ENCODE results near the gene SLC24A3. TPM values are rescaled to one million over a fixed set of nuclear protein-coding genes. Genes with fewer than 3 reads are reported as not detected.

SLC24A3 gene
- total RNA-seq, 1 donor from 2014 or later, result 17.8 TPM

- DNase-seq, result no peak
Measured at GRCh38 chr20:19552221-19553180, 340.1 kb downstream of the SLC24A3 start.

GRCh38 chr20:19554666-19555065, 342.2 kb downstream of the SLC24A3 start:
- DNase-seq, result no peak

- DNase-seq, result no peak
Measured at GRCh38 chr20:19555726-19556125, 343.3 kb downstream of the SLC24A3 start.

GRCh38 chr20:19557291-19557690, 344.8 kb downstream of the SLC24A3 start:
- no peak for DNase-seq

GRCh38 chr20:19560881-19561480, 348.5 kb downstream of the SLC24A3 start:
- no peak for DNase-seq

- no peak for DNase-seq
Measured at GRCh38 chr20:19562426-19562825, 350.0 kb downstream of the SLC24A3 start.

GRCh38 chr20:19564261-19564660, 351.8 kb downstream of the SLC24A3 start:
- no peak for DNase-seq

- DNase-seq, result no peak
Measured at GRCh38 chr20:19565736-19566135, 353.3 kb downstream of the SLC24A3 start.

- no peak for DNase-seq
Measured at GRCh38 chr20:19566226-19566945, 353.9 kb downstream of the SLC24A3 start.

- no peak for DNase-seq
Measured at GRCh38 chr20:19568128-19568527, 355.7 kb downstream of the SLC24A3 start.

GRCh38 chr20:19571996-19572395, 359.6 kb downstream of the SLC24A3 start:
- no peak for DNase-seq

GRCh38 chr20:19577692-19578091, 365.2 kb downstream of the SLC24A3 start:
- DNase-seq, result no peak

- no peak for DNase-seq
Measured at GRCh38 chr20:19582782-19583181, 370.3 kb downstream of the SLC24A3 start.

GRCh38 chr20:19583532-19584175, 371.2 kb downstream of the SLC24A3 start:
- peak; percentile 10 for DNase-seq

GRCh38 chr20:19588241-19588640, 375.8 kb downstream of the SLC24A3 start:
- no peak for DNase-seq

GRCh38 chr20:19588732-19589131, 376.3 kb downstream of the SLC24A3 start:
- no peak for DNase-seq

GRCh38 chr20:19589787-19590362, 377.4 kb downstream of the SLC24A3 start:
- DNase-seq, result no peak

- DNase-seq, result no peak
Measured at GRCh38 chr20:19590382-19590781, 377.9 kb downstream of the SLC24A3 start.

- DNase-seq, result no peak
Measured at GRCh38 chr20:19593762-19594161, 381.3 kb downstream of the SLC24A3 start.

GRCh38 chr20:19594896-19595295, 382.5 kb downstream of the SLC24A3 start:
- DNase-seq, result no peak

GRCh38 chr20:19598117-19598850, 385.8 kb downstream of the SLC24A3 start:
- no peak for DNase-seq
